A673 (cell line): ENCODE data around the gene PATJ.

Experiments used
- EZH2 ChIP-seq: fragments of 200-600 bp; sonication (generic); IDR thresholded peaks from 2 replicates; pipeline ENCODE4 v1.6.1; 2017; ENCODE audit warnings: borderline replicate concordance, low read depth, mild to moderate bottlenecking, mixed read lengths, antibody characterized with exemption, low read length; ENCODE audit not compliant: poor library complexity, severe bottlenecking
- TF ChIP-seq, protein P1 (sequence below): fragments of 300-800, 200-600 bp; sonication (generic); conservative IDR thresholded peaks from 2 replicates; pipeline ENCODE4 v1.5.1; 2017; ENCODE audit warnings: low read depth, mild to moderate bottlenecking, antibody characterized with exemption, low read length, moderate library complexity, mixed read lengths

- TF ChIP-seq, protein P1, sequence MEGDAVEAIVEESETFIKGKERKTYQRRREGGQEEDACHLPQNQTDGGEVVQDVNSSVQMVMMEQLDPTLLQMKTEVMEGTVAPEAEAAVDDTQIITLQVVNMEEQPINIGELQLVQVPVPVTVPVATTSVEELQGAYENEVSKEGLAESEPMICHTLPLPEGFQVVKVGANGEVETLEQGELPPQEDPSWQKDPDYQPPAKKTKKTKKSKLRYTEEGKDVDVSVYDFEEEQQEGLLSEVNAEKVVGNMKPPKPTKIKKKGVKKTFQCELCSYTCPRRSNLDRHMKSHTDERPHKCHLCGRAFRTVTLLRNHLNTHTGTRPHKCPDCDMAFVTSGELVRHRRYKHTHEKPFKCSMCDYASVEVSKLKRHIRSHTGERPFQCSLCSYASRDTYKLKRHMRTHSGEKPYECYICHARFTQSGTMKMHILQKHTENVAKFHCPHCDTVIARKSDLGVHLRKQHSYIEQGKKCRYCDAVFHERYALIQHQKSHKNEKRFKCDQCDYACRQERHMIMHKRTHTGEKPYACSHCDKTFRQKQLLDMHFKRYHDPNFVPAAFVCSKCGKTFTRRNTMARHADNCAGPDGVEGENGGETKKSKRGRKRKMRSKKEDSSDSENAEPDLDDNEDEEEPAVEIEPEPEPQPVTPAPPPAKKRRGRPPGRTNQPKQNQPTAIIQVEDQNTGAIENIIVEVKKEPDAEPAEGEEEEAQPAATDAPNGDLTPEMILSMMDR = no peak
- TF ChIP-seq EZH2 = no peak
These were observed 287.4 kb downstream of the PATJ start for GRCh38 chr1:62029704-62030103.
